ENCODE results near the gene CYP27C1.
A peak's percentile ranks its signal among the peaks of the same experiment; 100 is the strongest.
"Not testable (repeated sequence)": the region's sequence is repeated elsewhere in the genome, so short reads cannot be mapped to it uniquely, and the experiment has no call there.

The CYP27C1 gene

DNA sequence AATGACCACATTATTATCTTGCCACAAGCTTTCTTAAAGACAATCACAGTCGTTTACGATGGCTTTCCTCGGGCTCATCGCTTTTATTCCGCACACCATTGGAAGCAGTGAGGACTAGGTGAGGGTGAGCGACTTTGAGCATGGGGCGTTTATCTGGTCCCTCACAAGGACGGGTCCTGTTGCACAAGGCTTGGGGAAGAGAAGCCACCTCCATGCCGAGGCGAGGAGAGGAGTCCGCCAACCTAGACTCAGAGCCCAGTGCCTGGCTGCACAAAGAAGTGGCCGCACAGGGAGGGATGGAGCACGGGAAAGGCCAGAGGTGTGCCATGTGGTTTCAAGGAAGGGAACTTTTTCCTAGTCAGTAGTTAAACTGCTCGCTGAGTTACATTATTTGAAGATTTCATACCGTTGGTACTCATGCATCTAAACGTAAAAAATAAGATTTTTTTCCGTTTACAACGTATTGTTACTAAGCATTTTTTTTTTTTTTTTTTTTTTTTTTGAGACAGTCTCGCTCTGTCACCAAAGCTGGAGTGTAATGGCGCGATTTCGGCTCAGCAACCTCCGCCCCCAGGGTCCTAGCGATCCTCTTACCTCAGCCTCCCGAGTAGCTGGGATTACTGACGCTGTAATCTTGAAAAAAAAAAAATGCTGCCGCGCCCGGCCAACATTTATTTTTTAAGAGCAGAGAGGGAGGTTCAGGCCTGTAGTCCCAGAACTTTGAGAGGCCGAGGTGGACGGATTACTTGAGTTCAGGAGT is 849 bp upstream of the CYP27C1 start:
- Histone ChIP-seq H3K9me3 (ENCODE audit: control insufficient read depth, insufficient read depth, low read length) (no peaks in the 10 kb centered on the region), H3K9ac (ENCODE audit: low read depth, low read length) (peak overlapping the region; percentile 63; the same call in 1 of the 2 replicates), H3K27ac (ENCODE audit: low read depth, low read length) (no peak overlapping the region), H3K4me3 (ENCODE audit: low read depth, low read length) (peak overlapping the region; percentile 88), H3K36me3 (ENCODE audit: control insufficient read depth, insufficient read depth, low read length) (no peaks in the 10 kb centered on the region), H3K4me1 (ENCODE audit: control insufficient read depth, insufficient read depth, low read length) (peaks cover 21% of the 10 kb centered on the region), H3K27me3 (ENCODE audit: control insufficient read depth, insufficient read depth, low read length) (peaks cover 39% of the 10 kb centered on the region)

GRCh38 chr2:127219171-127220070 is 678 bp downstream of the CYP27C1 start:
- no peaks in the 10 kb centered on the region for H3K36me3 ChIP-seq (ENCODE audit: control insufficient read depth, insufficient read depth, low read length)
- H3K4me3 ChIP-seq (ENCODE audit: low read depth, low read length), result peak overlapping the region; percentile 88
- H3K4me1 ChIP-seq (ENCODE audit: control insufficient read depth, insufficient read depth, low read length), result peaks cover 15% of the 10 kb centered on the region
- peak overlapping the region; percentile 51; the same call in 1 of the 2 replicates for H3K9ac ChIP-seq (ENCODE audit: low read depth, low read length)
- H3K27me3 ChIP-seq (ENCODE audit: control insufficient read depth, insufficient read depth, low read length), result peaks cover 42% of the 10 kb centered on the region
- H3K27ac ChIP-seq (ENCODE audit: low read depth, low read length), result peak overlapping the region; percentile 51
- no peaks in the 10 kb centered on the region for H3K9me3 ChIP-seq (ENCODE audit: control insufficient read depth, insufficient read depth, low read length)

GRCh38 chr2:127218812-127219170 is 1.3 kb downstream of the CYP27C1 start:
- peak overlapping the region; percentile 88 for H3K4me3 ChIP-seq (ENCODE audit: low read depth, low read length)
- H3K9me3 ChIP-seq (ENCODE audit: control insufficient read depth, insufficient read depth, low read length), result no peaks in the 10 kb centered on the region
- no peaks in the 10 kb centered on the region for H3K36me3 ChIP-seq (ENCODE audit: control insufficient read depth, insufficient read depth, low read length)
- H3K27me3 ChIP-seq (ENCODE audit: control insufficient read depth, insufficient read depth, low read length), result peaks cover 42% of the 10 kb centered on the region
- H3K9ac ChIP-seq (ENCODE audit: low read depth, low read length), result no peak overlapping the region
- H3K4me1 ChIP-seq (ENCODE audit: control insufficient read depth, insufficient read depth, low read length), result peaks cover 15% of the 10 kb centered on the region
- no peak overlapping the region for H3K27ac ChIP-seq (ENCODE audit: low read depth, low read length)

DNA sequence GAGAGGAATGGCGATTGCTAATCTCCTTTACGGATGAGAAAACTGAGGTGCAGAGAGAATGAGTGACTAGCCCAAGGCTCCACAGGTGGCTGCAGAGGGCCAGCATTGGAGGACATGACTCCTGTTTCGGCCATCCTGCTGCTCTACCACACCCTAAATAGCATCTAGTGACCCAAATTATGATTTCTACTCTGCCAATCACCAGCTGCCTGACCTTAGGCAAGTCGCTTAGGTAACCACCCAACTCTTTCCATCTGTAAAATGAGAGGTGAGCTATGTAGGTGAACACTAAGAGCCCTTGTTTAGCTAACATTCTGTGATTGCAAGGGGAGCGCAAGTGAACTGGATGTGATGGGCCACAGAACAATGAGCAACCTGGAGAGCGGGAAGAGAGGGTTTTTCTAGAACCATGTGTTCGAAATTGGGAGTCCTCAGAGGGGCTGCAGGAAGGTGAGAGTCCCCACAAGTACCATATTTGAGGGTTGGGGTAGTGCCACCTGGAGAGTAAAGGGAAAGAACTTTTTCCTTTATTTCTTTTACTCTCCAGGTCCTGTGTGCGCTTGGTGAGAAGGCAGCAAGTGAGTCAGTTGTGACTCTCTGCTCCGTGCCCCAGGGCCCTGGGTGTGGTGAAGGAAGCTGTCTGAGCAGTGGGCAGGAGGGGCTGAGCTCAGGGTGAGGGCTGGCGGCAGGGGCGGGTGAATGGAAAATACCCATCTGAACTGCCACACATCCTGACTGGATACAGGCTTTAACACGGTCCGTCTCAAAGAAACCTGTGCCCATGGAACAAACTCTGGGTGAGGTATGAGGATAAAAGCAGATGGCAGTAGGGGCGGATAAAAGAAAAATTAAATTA is 2.4 kb downstream of the CYP27C1 start:
- Histone ChIP-seq H3K9ac (ENCODE audit: low read depth, low read length) (no peak overlapping the region), H3K4me3 (ENCODE audit: low read depth, low read length) (peak overlapping the region; percentile 88), H3K27ac (ENCODE audit: low read depth, low read length) (no peak overlapping the region), H3K9me3 (ENCODE audit: control insufficient read depth, insufficient read depth, low read length) (no peaks in the 10 kb centered on the region), H3K36me3 (ENCODE audit: control insufficient read depth, insufficient read depth, low read length) (no peaks in the 10 kb centered on the region), H3K27me3 (ENCODE audit: control insufficient read depth, insufficient read depth, low read length) (peaks cover 42% of the 10 kb centered on the region), H3K4me1 (ENCODE audit: control insufficient read depth, insufficient read depth, low read length) (peaks cover 15% of the 10 kb centered on the region)

DNA sequence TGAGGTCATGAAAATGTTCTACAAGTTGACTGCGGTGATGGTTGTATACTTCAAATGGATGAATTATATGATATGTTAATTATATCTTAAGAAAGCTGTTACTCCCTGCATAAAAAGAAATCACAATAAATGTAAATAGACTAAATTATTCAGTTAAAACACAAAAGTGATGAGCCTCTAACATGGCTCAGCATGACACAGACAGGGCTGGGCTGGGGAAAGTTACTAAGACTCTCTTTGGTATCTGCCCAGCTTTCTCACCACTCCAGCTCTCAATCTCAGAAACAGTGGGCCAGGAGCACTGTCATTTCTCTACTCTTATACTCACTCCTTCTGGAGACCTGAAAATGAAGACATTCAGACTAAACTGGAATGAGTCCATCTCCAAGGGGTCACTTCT is 3.5 kb downstream of the CYP27C1 start:
- peaks cover 15% of the 10 kb centered on the region for H3K4me1 ChIP-seq (ENCODE audit: control insufficient read depth, insufficient read depth, low read length)
- no peaks in the 10 kb centered on the region for H3K36me3 ChIP-seq (ENCODE audit: control insufficient read depth, insufficient read depth, low read length)
- no peak overlapping the region for H3K9ac ChIP-seq (ENCODE audit: low read depth, low read length)
- H3K27ac ChIP-seq (ENCODE audit: low read depth, low read length), result no peak overlapping the region
- peaks cover 42% of the 10 kb centered on the region for H3K27me3 ChIP-seq (ENCODE audit: control insufficient read depth, insufficient read depth, low read length)
- no peaks in the 10 kb centered on the region for H3K9me3 ChIP-seq (ENCODE audit: control insufficient read depth, insufficient read depth, low read length)
- no peak overlapping the region for H3K4me3 ChIP-seq (ENCODE audit: low read depth, low read length)

- Histone ChIP-seq H3K27me3 (ENCODE audit: control insufficient read depth, insufficient read depth, low read length) (peaks cover 42% of the 10 kb centered on the region), H3K27ac (ENCODE audit: low read depth, low read length) (no peak overlapping the region), H3K9ac (ENCODE audit: low read depth, low read length) (no peak overlapping the region), H3K4me3 (ENCODE audit: low read depth, low read length) (no peak overlapping the region), H3K9me3 (ENCODE audit: control insufficient read depth, insufficient read depth, low read length) (no peaks in the 10 kb centered on the region), H3K36me3 (ENCODE audit: control insufficient read depth, insufficient read depth, low read length) (no peaks in the 10 kb centered on the region), H3K4me1 (ENCODE audit: control insufficient read depth, insufficient read depth, low read length) (peaks cover 15% of the 10 kb centered on the region)
Observed at GRCh38 chr2:127216095-127216494, 4.0 kb downstream of the CYP27C1 start.

DNA sequence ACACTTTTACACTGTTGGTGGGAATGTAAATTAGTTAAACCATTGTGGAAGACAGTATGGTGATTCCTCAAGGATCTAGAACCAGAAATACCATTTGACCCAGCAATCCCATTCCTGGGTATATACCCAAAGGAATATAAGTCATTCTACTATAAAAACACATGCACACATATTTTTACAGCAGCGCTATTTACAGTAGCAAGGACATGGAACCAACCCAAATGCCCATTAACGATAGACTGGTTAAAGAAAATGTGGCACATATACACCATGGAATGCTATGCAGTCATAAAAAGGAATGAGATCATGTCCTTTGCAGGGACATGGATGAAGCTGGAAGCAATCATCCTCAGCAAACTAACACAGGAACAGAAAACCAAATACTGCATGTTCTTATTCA is 5.9 kb downstream of the CYP27C1 start:
- not testable (repeated sequence) for H3K27ac ChIP-seq (ENCODE audit: low read depth, low read length); H3K4me3 ChIP-seq (ENCODE audit: low read depth, low read length); H3K9me3 ChIP-seq (ENCODE audit: control insufficient read depth, insufficient read depth, low read length); H3K36me3 ChIP-seq (ENCODE audit: control insufficient read depth, insufficient read depth, low read length); H3K9ac ChIP-seq (ENCODE audit: low read depth, low read length)
- H3K4me1 ChIP-seq (ENCODE audit: control insufficient read depth, insufficient read depth, low read length), result peaks cover 22% of the 10 kb centered on the region
- peaks cover 44% of the 10 kb centered on the region for H3K27me3 ChIP-seq (ENCODE audit: control insufficient read depth, insufficient read depth, low read length)

DNA sequence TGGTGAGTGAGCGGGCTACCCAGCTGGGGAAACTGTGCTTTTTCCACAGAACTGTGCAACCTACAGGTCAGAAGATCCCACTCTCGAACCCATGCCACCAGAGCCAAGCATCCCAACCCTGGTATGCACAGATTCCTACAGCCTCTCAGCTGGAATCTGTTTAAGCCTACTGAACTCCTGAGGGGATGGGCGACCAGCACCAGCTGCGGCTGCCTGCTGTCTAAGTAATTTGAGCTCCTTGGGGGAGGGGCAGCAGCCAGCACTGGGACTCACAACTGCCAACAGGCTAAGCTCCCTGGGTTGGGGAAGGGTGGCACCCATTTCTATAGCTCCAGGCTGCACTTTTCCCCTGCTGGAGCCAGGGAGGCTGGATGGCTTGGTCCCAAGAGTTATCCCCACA is 11.8 kb downstream of the CYP27C1 start:
- H3K27ac ChIP-seq (ENCODE audit: low read depth, low read length), result no peak overlapping the region
- H3K4me1 ChIP-seq (ENCODE audit: control insufficient read depth, insufficient read depth, low read length), result peaks cover 33% of the 10 kb centered on the region
- no peaks in the 10 kb centered on the region for H3K36me3 ChIP-seq (ENCODE audit: control insufficient read depth, insufficient read depth, low read length)
- H3K4me3 ChIP-seq (ENCODE audit: low read depth, low read length), result peak overlapping the region; percentile 30; the same call in 1 of the 2 replicates
- no peaks in the 10 kb centered on the region for H3K9me3 ChIP-seq (ENCODE audit: control insufficient read depth, insufficient read depth, low read length)
- peaks cover 13% of the 10 kb centered on the region; the same call in 1 of the 2 replicates for H3K27me3 ChIP-seq (ENCODE audit: control insufficient read depth, insufficient read depth, low read length)
- H3K9ac ChIP-seq (ENCODE audit: low read depth, low read length), result no peak overlapping the region

DNA sequence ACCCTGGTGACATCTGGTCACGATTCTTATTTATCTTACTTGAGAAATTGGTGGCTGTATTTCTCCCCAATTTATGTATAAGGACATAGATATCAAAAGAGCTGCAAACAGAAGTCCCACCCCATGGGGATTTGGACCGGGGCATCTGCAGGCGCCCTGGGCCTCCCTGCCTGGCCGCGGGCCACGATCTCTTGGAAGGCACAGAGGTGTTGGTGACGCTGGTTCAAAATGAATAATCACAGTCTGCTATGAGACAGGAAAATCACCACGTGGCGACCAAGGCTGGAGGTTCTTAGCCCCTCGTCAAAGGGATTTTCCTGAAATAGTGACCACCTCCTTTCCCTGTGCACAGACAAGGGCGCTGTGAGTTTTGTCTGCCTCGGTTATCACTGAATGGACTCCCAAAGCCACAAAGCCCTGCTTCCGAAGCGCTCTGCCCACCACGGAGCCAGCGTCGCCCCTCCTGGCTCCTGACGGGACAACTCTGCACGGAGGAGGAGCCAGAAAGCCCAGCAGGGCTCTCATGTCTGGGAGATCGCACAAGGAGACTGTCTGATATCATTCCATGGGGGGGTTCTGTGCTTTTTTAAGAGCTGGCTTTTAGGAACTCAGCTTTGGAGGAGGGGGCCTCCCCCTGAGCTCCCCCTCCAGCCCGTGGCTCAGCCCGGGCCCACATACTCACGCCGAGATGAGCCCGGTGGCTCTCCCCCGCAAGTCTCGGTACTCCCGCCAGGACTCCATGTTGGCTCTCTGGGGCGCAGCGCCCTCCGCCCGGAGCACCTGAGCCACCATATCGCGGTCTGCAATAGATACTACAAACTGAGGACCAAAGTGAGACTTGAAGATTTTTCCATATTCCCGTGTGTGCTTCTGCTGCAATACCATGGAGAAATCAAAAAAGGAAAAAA is 14.6 kb downstream of the CYP27C1 start:
- Histone ChIP-seq H3K27ac (ENCODE audit: low read depth, low read length) (no peak overlapping the region), H3K9me3 (ENCODE audit: control insufficient read depth, insufficient read depth, low read length) (no peaks in the 10 kb centered on the region), H3K36me3 (ENCODE audit: control insufficient read depth, insufficient read depth, low read length) (no peaks in the 10 kb centered on the region), H3K9ac (ENCODE audit: low read depth, low read length) (no peak overlapping the region), H3K4me3 (ENCODE audit: low read depth, low read length) (no peak overlapping the region), H3K4me1 (ENCODE audit: control insufficient read depth, insufficient read depth, low read length) (peaks cover 32% of the 10 kb centered on the region), H3K27me3 (ENCODE audit: control insufficient read depth, insufficient read depth, low read length) (peaks cover 13% of the 10 kb centered on the region; the same call in 1 of the 2 replicates)

- Histone ChIP-seq H3K9me3 (ENCODE audit: control insufficient read depth, insufficient read depth, low read length) (0 out of 2 replicates have a peak, but pooled peaks cover 3% of the 10 kb centered on the region), H3K9ac (ENCODE audit: low read depth, low read length) (no peak overlapping the region), H3K4me3 (ENCODE audit: low read depth, low read length) (no peak overlapping the region), H3K27ac (ENCODE audit: low read depth, low read length) (peak overlapping the region; percentile 10), H3K4me1 (ENCODE audit: control insufficient read depth, insufficient read depth, low read length) (peaks cover 18% of the 10 kb centered on the region), H3K36me3 (ENCODE audit: control insufficient read depth, insufficient read depth, low read length) (peaks cover 5% of the 10 kb centered on the region; the same call in 1 of the 2 replicates), H3K27me3 (ENCODE audit: control insufficient read depth, insufficient read depth, low read length) (no peaks in the 10 kb centered on the region)
Observed at GRCh38 chr2:127201452-127201851, 18.6 kb downstream of the CYP27C1 start.

Measured in HUES48 (cell line).